Stimulated activated CD4-positive, alpha-beta T cell treated with anti-CD3 and anti-CD28 coated beads, Interleukin-4, amount 100 ng/mL, for 24 hours (primary cell): ENCODE measurements around the gene DOK3.

Experiments used
- DNase-seq: peaks from one replicate; pipeline ENCODE4 v3.0.0-alpha.2; 2020

DOK3 gene

GRCh38 chr5:177478711-177479646 is 30.6 kb downstream of the DOK3 start:
- DNase-seq, result peak; percentile 27

DNA sequence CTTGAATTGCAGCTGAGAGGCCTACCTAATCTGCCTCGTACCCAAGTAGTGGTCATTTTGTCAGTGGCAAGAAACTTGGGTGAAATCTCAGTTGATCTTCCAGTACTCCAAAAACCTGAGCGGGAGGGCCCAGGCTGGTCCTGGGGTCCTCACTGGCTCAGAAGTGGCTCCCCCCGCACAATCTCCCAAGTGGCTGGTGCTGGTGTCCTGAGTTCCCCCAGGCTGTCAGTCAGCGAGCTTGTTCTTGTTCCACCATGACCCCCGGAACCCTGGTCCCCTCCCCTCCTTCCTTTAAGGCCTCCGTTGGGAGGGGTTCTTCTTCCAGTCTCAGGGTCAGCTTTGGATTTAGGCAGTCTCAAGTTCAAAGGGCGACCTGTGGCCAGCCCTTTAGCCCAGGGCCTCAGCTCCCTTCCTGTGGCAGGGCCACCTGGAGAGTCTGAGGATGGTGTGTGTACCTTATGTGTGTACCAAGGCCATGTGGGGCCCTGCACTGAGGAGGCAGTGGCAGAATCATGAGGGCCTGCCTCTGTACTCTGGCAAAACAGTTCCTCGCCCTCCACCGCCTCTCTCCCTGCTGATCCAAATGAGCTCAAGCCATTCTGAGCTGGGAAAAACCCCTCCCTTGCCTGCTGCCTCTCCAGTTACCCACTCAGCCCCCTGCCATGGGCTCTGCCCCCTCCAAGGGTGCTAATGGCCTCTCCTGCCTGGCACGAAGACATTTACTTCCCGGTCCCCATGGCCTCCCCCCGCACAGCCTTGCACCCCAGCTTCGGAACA is 31.7 kb downstream of the DOK3 start:
- no peak for DNase-seq

- DNase-seq, result no peak
Measured at GRCh38 chr5:177476531-177477233, 32.9 kb downstream of the DOK3 start.

- DNase-seq, result no peak
Measured at GRCh38 chr5:177475563-177476427, 33.8 kb downstream of the DOK3 start.

GRCh38 chr5:177474846-177475562 is 34.6 kb downstream of the DOK3 start:
- DNase-seq, result no peak

- DNase-seq, result no peak
Measured at GRCh38 chr5:177474002-177474476, 35.6 kb downstream of the DOK3 start.

- DNase-seq, result no peak
Measured at GRCh38 chr5:177473443-177474001, 36.1 kb downstream of the DOK3 start, which contains the start of gene DBN1. DBN1 (minus strand) TSS chr5:177473634; CDS start chr5:177473521, 113 bp downstream.

DNA sequence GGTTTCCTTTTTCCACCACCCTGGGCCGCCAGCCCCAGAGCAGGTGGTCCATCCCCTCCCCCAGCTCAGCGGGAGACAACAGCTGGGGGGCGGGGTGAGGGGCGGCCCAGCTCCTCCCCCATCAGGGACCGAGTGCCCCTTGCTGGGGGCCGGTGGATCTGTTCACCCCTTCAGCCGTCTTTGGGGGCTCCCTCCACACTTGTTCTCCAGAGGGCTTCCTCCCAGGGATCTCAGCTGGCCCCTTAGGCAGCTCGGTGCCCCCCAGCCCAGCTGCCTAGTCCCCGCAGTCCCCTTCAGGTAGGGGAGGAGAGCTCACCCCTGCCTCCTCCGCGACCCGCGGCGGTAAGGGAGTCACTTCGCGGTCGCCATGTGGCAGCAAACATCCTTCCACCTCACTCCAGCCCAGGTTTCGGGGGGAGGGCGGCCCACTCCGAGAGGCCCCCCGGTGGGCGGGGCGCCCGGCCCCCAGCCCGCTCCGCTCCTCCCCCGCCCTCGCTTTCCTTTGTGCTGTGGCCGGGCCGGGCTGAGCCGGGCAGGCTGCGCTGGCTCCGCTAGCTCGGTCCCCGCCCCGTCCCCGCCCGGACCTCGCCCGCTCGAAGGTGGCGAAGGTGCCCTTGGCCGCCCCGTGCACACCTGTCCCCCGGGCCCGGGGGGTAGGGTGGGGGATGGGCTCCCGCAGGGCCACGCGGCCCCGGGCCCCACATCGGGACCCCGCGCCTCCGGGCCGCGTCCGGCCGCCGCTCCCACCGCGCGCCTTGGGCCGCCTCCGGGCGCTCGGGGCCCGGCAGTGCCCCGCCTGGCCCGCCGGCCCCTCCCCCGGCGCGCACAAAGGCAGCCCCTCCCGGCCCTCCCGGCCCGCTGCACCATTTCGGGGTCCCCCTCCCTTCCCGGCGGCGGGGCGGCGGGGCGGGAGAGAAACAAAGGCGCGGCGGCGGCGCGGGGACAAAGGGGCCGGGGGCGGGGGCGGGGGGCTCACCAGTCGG is 36.9 kb downstream of the DOK3 start:
- peak; percentile 42 for DNase-seq

DNA sequence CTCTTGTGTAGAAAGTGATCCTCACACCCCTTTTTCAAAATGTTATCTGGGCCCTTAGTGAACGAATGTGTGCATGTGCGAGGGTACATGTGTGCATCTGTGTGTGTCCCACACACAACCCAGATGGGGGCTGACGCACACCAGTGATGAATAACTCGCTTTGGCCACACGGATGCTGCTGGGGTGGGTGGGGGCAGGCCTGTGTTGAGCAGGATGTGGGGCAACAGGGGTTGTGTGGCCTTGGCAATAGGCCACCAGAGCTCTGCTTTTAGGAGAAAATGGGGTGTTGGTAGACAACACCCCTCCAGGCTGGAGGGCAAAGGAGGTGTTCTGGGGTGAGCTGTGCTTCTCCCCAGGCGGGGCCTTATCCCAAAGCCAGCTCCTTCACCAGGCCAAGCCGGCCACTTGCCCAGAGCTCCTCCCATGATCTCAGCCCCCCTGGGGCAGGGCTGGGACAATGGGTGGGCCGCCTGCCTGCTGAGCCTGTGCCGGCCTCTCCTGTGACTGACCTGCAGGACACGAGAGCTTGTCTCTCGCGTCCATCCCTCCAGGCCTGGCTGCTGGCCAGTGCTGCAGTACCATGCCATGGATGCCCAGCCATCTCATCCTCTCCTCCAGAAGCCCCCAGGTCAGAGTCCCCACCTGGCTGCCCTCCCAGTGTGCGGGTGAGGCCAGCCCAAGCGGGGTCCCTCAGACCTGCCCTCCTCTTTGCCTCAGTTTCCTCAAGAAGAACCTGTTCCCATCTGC is 37.8 kb downstream of the DOK3 start:
- no peak for DNase-seq

GRCh38 chr5:177470759-177471536 is 38.7 kb downstream of the DOK3 start:
- no peak for DNase-seq

GRCh38 chr5:177469750-177470525 is 39.7 kb downstream of the DOK3 start:
- no peak for DNase-seq

DNA sequence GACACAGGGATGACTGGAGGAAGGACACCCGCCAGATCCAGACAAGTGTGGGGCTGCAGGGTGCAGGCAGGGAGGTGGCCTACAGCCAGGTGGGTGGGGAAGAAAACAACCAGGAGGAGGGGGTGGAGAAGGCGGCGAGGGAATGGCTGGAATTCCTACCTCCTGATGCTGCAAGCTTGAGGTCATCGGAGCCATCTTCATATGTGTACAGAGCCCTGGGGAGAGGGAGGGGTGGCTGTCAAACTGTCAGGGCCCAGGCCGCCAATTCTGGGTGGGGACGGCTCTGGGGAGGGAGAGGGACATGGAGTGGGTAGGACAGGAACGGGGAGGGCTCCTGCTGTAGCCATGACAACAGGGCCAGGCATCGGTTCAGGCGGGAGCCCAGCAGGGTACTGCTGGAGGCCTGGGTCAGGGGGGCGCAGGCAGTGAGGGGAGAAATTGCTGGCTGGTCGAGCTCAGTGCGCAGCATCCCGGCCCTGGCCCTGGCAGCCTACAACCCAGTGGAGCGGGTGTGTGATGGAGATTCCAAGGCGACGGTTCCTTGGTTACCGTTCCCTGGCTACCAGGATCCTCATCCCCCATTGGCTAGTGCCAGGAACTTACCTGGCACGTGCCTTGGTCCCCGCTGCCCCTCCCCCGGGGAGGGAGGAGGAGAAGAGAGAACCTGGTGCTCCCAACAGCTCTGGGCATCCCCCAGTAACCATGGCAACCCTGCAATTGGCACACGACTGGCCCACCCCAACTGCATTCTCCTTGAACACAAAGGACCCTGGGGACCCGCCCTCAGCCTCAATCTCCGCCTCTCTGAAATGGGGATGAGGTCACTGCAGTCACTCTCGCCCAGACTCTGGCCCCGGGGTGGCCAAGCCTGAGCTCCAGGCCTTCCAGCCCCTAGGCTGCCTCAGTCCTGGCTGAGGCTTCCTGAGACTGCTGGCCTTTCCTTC is 40.7 kb downstream of the DOK3 start:
- no peak for DNase-seq

DNA sequence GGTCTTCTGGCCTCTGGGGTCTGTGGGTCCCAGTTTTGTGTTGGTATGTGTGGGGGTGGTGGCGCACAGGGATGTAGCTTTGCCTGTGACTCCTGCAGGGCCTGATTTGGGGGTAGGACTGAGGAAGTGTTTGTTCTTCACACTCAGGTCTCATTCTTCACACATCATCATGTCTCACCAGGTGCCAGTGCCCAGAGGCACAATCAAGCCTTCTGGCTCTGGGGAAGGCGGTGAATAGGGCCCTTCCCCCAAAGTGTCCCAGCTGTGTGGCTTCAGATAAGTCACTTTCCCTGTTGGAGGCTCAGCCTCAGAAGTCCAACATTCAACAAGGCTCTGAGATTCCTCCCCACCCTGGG is 41.3 kb downstream of the DOK3 start:
- DNase-seq, result no peak

- no peak for DNase-seq
Measured at GRCh38 chr5:177467436-177467835, 42.2 kb downstream of the DOK3 start.

GRCh38 chr5:177466861-177467260 is 42.8 kb downstream of the DOK3 start:
- DNase-seq, result no peak

DNA sequence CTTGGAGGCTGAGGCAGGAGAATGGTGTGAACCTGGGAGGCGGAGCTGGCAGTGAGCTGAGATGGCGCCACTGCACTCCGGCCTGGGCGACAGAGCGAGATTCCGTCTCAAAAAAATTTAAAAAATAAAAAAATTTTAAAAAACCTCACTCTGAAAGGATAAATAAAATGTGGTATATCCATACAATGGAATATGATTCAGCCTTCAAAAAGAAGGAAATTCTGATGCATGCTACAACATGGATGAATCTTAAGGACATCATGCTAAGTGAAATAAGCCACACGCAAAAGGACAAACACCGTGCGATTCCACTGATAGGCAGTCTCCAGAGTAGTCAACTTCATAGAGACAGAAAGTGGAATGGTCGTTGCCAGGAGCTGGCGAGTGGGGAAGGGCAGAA is 44.6 kb downstream of the DOK3 start:
- no peak for DNase-seq
